Keratinocyte (primary cell): ENCODE measurements around the gene LRRC46. TPM values are rescaled to one million over a fixed set of nuclear protein-coding genes. Genes with fewer than 3 reads are reported as not detected.

ENCODE experiments used
- DNase-seq: peaks from one replicate; pipeline ENCODE4 v3.0.0-alpha.2; 2011; ENCODE audit warnings: low read depth, missing footprints, low spot score
- FAIRE-seq: peaks from 2 replicates; lab custom pipeline; 2011; peaks lifted over from hg19 to GRCh38; lab: Jason Lieb, UNC
- H2AFZ ChIP-seq: 2 replicates; pipeline ENCODE4 v1.6.0; 2012; ENCODE audit warnings: low read length, control low read depth, inconsistent platforms; ENCODE audit not compliant: control insufficient read depth
- H3K27ac ChIP-seq: 2 replicates; pipeline ENCODE4 v1.5.1; 2011; ENCODE audit warnings: low read length; ENCODE audit not compliant: control insufficient read depth, insufficient read depth
- H3K27me3 ChIP-seq: 3 replicates; pipeline ENCODE4 v1.6.0; 2011; ENCODE audit warnings: low read length; ENCODE audit not compliant: control insufficient read depth, insufficient read depth; ENCODE audit errors: extremely low read depth
- H3K36me3 ChIP-seq, 2 experiments: 2 replicates in 1 of 2; 3 replicates in 1 of 2; pipeline ENCODE4 v1.5.1; 2011; ENCODE audit warnings: low read length in 2 of 2, mild to moderate bottlenecking in 1 of 2; ENCODE audit not compliant: control insufficient read depth in 2 of 2, insufficient read depth in 2 of 2; ENCODE audit errors: extremely low read depth in 1 of 2
- H3K4me1 ChIP-seq: 3 replicates; pipeline ENCODE4 v1.5.1; 2011; ENCODE audit warnings: low read length; ENCODE audit not compliant: control insufficient read depth, insufficient read depth; ENCODE audit errors: extremely low read depth
- H3K4me2 ChIP-seq: 3 replicates; pipeline ENCODE4 v1.6.0; 2011; ENCODE audit warnings: low read depth, low read length; ENCODE audit not compliant: control insufficient read depth, insufficient read depth; ENCODE audit errors: extremely low read depth
- H3K4me3 ChIP-seq, 3 experiments: fragments of 200-600 bp in 1 of 3; sonication (generic) in 1 of 3; 2 replicates in 2 of 3; 3 replicates in 1 of 3; pipeline ENCODE4 v1.5.1; 2011 to 2016; ENCODE audit warnings: low read length in 3 of 3, mild to moderate bottlenecking in 3 of 3, control low read depth in 2 of 3, inconsistent platforms in 1 of 3, low read depth in 1 of 3, mixed read lengths in 1 of 3, mixed run types in 1 of 3, moderate library complexity in 1 of 3; ENCODE audit not compliant: control insufficient read depth in 2 of 3, insufficient read depth in 2 of 3; ENCODE audit errors: extremely low read depth in 1 of 3
- H3K79me2 ChIP-seq: 2 replicates; pipeline ENCODE4 v1.6.0; 2012; ENCODE audit warnings: low read length; ENCODE audit not compliant: control insufficient read depth, insufficient read depth
- H3K9ac ChIP-seq: 3 replicates; pipeline ENCODE4 v1.6.0; 2011; ENCODE audit warnings: low read length; ENCODE audit not compliant: control insufficient read depth, insufficient read depth; ENCODE audit errors: extremely low read depth
- H3K9me1 ChIP-seq: 3 replicates; pipeline ENCODE4 v1.6.0; 2011; ENCODE audit warnings: low read length; ENCODE audit not compliant: control insufficient read depth, insufficient read depth; ENCODE audit errors: extremely low read depth
- H3K9me3 ChIP-seq: 2 replicates; pipeline ENCODE4 v1.5.1; 2012; ENCODE audit warnings: low read depth, low read length; ENCODE audit not compliant: control insufficient read depth
- H4K20me1 ChIP-seq: 3 replicates; pipeline ENCODE4 v1.6.0; 2011; ENCODE audit warnings: low read length; ENCODE audit not compliant: control insufficient read depth, insufficient read depth; ENCODE audit errors: extremely low read depth
- EZH2 ChIP-seq: IDR thresholded peaks from one replicate; pipeline ENCODE4 v1.6.1; 2012; ENCODE audit warnings: inconsistent platforms, mild to moderate bottlenecking, low read length, moderate library complexity
- dilution Hi-C: fragments of 300-500 bp; cut with MboI; formaldehyde crosslinking; loops from one replicate; pipeline ENCODE4 v1.7.0; 2020; ENCODE audit warnings: low sequenced_read_pairs; ENCODE audit not compliant: extremely low pct_ligation_motif_present
- polyA plus RNA-seq, 5 experiments: library from polyadenylated mRNA; depleted of rRNA in 3 of 5; stranded (reverse) in 3 of 5; stranded (forward) in 1 of 5; unstranded in 1 of 5; fragments of >200 nt; gene quantifications; 1 replicate in 1 of 5; 2 replicates in 3 of 5; 3 replicates in 1 of 5; pipeline versions ENCODE4 v1.2.1 to v1.2.3, GENCODE V29; 2011 to 2012; ENCODE audit warnings: missing spikeins in 2 of 5, low read depth in 1 of 5, low replicate concordance in 1 of 5
- TF ChIP-seq, protein P1 (sequence below), 3 experiments: IDR thresholded peaks in 1 of 3; conservative IDR thresholded peaks in 1 of 3; optimal IDR thresholded peaks in 1 of 3; 2 replicates in 2 of 3; 3 replicates in 1 of 3; pipeline versions ENCODE3 to v1.5.1; 2011; ENCODE audit warnings: low read length in 3 of 3, mild to moderate bottlenecking in 3 of 3, moderate library complexity in 2 of 3, control low read depth in 1 of 3, inconsistent platforms in 1 of 3; ENCODE audit not compliant: insufficient read depth in 2 of 3; ENCODE audit errors: extremely low read depth in 1 of 3

The LRRC46 gene
- polyA plus RNA-seq, 1 donor (not counting 4 experiments of a cell fraction or from before 2014, with no cell fraction given), result 0.43 TPM

- no peak for DNase-seq
- no peak overlapping the region for H3K4me2 ChIP-seq
- H3K27me3 ChIP-seq, result no peaks in the 10 kb centered on the region
- H3K9ac ChIP-seq, result no peak overlapping the region
- H3K9me3 ChIP-seq, result no peaks in the 10 kb centered on the region
- H2AFZ ChIP-seq, result no peak overlapping the region
- peaks cover 4% of the 10 kb centered on the region for H3K9me1 ChIP-seq
- H3K27ac ChIP-seq, result no peak overlapping the region
- TF ChIP-seq, protein P1, sequence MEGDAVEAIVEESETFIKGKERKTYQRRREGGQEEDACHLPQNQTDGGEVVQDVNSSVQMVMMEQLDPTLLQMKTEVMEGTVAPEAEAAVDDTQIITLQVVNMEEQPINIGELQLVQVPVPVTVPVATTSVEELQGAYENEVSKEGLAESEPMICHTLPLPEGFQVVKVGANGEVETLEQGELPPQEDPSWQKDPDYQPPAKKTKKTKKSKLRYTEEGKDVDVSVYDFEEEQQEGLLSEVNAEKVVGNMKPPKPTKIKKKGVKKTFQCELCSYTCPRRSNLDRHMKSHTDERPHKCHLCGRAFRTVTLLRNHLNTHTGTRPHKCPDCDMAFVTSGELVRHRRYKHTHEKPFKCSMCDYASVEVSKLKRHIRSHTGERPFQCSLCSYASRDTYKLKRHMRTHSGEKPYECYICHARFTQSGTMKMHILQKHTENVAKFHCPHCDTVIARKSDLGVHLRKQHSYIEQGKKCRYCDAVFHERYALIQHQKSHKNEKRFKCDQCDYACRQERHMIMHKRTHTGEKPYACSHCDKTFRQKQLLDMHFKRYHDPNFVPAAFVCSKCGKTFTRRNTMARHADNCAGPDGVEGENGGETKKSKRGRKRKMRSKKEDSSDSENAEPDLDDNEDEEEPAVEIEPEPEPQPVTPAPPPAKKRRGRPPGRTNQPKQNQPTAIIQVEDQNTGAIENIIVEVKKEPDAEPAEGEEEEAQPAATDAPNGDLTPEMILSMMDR (optimal IDR thresholded peaks at IDR 0.05 in 1 of 3, IDR thresholded peaks at IDR 0.05 in 1 of 3, conservative IDR thresholded peaks at IDR 0.05 in 1 of 3; ENCODE audit: extremely low read depth in 1 of 3, insufficient read depth in 2 of 3, low read length in 3 of 3), result no peak
- no peak for TF ChIP-seq EZH2
- no peaks in the 10 kb centered on the region for H3K79me2 ChIP-seq
- no peaks in the 10 kb centered on the region for H4K20me1 ChIP-seq
- H3K4me3 ChIP-seq, result no peak overlapping the region
- peaks cover 0 to 4% of the 10 kb centered on the region in 2 experiments for H3K36me3 ChIP-seq
- no peak for FAIRE-seq
- peaks cover 20% of the 10 kb centered on the region for H3K4me1 ChIP-seq
- dilution Hi-C loops, result no loop called here
Observed at GRCh38 chr17:47807421-47807820, 24.0 kb upstream of the LRRC46 start.

- Histone ChIP-seq H3K27me3 (no peaks in the 10 kb centered on the region), H3K36me3 (peaks cover 0 to 4% of the 10 kb centered on the region in 2 experiments), H3K9ac (no peak overlapping the region), H2AFZ (no peak overlapping the region), H3K9me3 (no peaks in the 10 kb centered on the region), H3K27ac (no peak overlapping the region), H3K4me3 (no peak overlapping the region), H3K4me2 (no peak overlapping the region), H3K4me1 (peaks cover 20% of the 10 kb centered on the region), H3K9me1 (peaks cover 4% of the 10 kb centered on the region), H4K20me1 (no peaks in the 10 kb centered on the region), H3K79me2 (no peaks in the 10 kb centered on the region)
- DNase-seq (no peak), FAIRE-seq (no peak)
- dilution Hi-C loops, result no loop called here
- no peak for TF ChIP-seq EZH2
- TF ChIP-seq, protein P1 (optimal IDR thresholded peaks at IDR 0.05 in 1 of 3, IDR thresholded peaks at IDR 0.05 in 1 of 3, conservative IDR thresholded peaks at IDR 0.05 in 1 of 3; ENCODE audit: extremely low read depth in 1 of 3, insufficient read depth in 2 of 3, low read length in 3 of 3), result no peak
Observed at GRCh38 chr17:47808036-47808829, 23.2 kb upstream of the LRRC46 start.
